Stimulated activated naive CD8-positive, alpha-beta T cell treated with anti-CD3 and anti-CD28 coated beads, Interleukin-15, Interleukin-2, amounts not matched to agents 100 ng/mL and 50 ng/mL, for 24 hours (primary cell): ENCODE data around the gene PAPSS2.

ENCODE experiments used
- H3K27ac Mint-ChIP-seq: one replicate; pipeline ENCODE4 v1.8.0; 2021; ENCODE audit warnings: mild to moderate bottlenecking, mixed read lengths
- H3K27me3 Mint-ChIP-seq: one replicate; pipeline ENCODE4 v1.8.0; 2021; ENCODE audit warnings: mixed read lengths
- H3K36me3 Mint-ChIP-seq: one replicate; pipeline ENCODE4 v1.8.0; 2021; ENCODE audit warnings: low read depth, mixed read lengths
- H3K4me1 Mint-ChIP-seq: one replicate; pipeline ENCODE4 v1.8.0; 2021; ENCODE audit warnings: low read depth, mixed read lengths
- H3K4me3 Mint-ChIP-seq: one replicate; pipeline ENCODE4 v1.8.0; 2021; ENCODE audit warnings: mild to moderate bottlenecking, mixed read lengths
- H3K9me3 Mint-ChIP-seq: one replicate; pipeline ENCODE4 v1.8.0; 2021; ENCODE audit warnings: mixed read lengths

The PAPSS2 gene

DNA sequence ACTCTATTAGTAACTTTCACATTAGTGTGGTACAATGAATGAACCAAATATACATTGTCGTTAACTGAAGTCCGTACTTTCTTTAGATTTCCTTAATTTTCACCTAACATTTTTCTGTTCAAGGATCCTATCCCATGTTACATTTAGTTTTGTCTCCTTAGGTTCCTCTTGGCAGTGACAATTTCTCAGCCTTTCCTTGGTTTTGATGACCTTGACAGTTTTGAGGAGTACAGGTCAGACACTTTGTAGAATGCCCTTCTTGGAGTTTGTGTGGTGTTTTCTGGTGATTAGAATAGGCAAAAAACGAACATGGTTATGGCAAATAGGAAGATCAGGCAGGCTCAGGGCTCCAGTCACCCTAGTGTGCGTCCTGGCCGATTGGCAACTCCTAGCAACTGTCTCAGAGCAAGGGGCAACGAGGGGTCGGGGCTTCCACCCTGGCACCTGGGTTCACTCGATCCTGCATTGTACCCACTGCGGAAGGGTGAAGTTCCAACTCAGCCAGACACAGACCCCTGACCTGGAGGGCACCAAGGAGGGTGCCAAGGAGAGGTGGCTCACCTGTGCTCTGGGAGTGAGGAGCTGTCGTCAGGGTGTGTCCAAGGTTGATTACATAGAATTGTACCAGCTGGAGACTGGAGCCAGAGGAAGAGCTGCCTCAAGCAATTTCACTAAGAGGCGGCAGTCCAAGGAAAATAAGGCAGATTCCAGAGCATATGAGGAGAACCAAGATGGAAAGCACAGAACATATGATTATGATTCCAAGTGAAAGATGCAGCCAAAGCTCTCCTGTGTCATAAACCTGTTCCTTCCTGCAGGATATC, 37.5 kb downstream of the PAPSS2 start:
- no peak overlapping the region for H3K27ac Mint-ChIP-seq
- no peaks in the 10 kb centered on the region for H3K9me3 Mint-ChIP-seq
- no peaks in the 10 kb centered on the region for H3K4me1 Mint-ChIP-seq
- H3K36me3 Mint-ChIP-seq: no peaks in the 10 kb centered on the region
- peaks cover 18% of the 10 kb centered on the region for H3K27me3 Mint-ChIP-seq
- no peak overlapping the region for H3K4me3 Mint-ChIP-seq

DNA sequence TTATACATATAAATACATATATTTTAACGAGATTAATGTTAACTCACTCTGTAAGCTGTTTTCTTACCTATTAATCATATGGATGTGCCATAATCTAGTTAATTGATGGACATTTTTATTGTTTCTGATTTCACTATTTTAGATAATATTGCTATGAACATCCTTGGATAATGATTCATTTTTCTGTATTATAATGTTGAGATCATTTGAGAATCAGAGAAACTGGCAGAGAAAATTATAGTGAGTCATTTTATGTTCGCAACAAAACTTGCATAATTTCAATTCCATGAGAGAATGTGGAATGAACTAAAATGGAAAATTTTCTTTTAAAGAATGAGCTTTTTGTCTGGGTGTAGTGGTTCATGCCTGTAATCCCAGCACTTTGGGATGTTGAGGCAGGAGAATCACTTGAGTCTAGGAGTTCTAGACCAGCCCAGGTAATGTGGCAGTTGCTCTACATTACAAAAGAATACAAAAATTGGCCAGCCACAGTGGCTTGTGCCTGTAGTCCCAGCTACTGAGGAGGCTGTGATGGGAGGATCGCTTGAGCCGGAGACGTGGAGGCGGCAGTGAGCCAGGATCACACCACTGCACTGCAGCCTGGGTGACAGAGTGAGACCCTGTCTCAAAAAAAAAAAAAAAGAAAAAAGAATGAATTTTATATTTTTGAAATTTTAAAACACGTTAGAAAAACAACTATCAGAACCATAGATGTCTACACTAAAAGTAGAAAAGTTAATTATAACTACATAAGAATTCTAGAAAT, 40.5 kb downstream of the PAPSS2 start:
- peaks cover 18% of the 10 kb centered on the region for H3K27me3 Mint-ChIP-seq
- H3K27ac Mint-ChIP-seq: no peak overlapping the region
- no peaks in the 10 kb centered on the region for H3K36me3 Mint-ChIP-seq
- H3K4me1 Mint-ChIP-seq: no peaks in the 10 kb centered on the region
- no peaks in the 10 kb centered on the region for H3K9me3 Mint-ChIP-seq
- no peak overlapping the region for H3K4me3 Mint-ChIP-seq

DNA sequence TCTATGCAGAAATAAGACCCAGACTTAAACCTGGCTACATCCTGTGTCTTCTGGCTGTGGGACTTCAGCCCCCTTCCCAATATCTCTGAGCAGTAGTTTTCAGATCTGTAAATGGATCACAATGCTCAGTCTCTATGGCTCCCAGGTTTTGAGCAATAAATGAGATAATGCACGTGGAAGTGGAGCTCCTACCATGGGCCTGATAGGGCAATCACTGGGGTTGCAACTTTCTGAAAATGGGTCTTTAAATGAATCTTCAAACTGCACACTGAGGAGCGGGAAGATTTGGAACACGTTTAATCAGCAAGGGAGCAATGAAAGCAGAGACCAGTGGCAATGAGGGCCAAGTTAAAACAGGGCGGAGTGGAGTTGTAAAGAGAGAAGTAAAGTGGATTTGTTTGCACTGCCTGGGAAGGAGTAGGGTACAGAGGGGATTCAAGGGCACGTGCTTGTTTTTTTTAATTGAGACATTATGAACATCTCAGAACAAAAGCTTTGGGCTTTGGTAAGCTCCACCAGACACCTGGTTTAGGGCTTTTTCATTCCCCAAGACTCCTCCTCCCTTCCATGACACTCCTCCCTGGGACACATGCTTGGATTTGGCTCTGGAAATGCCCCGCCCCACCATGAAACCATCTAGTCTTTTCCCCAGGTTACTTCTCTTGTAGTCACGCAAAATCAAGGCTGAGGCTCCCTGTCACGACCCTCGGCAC, 42.7 kb downstream of the PAPSS2 start:
- Mint-ChIP-seq H3K4me1 (no peaks in the 10 kb centered on the region), H3K9me3 (no peaks in the 10 kb centered on the region), H3K27me3 (peaks cover 18% of the 10 kb centered on the region), H3K36me3 (no peaks in the 10 kb centered on the region), H3K4me3 (no peak overlapping the region), H3K27ac (no peak overlapping the region)

DNA sequence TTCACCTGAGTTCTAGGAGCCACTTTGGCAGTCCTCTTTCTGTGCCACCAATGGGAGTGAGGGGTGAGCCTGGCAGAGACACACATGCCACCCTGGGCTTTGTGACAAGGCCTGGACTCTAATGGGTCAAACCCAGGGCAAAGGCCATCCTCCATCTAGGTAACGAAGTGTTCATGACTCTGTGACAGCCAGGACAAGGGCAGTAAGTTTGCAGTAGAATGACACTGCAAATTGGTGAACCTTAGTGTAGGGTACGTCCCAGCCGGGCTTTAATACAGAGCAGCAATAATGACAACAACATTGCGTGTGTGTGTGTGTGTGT, 43.3 kb downstream of the PAPSS2 start:
- Mint-ChIP-seq H3K27me3 (peaks cover 19% of the 10 kb centered on the region), H3K27ac (no peak overlapping the region), H3K9me3 (no peaks in the 10 kb centered on the region), H3K4me1 (no peaks in the 10 kb centered on the region), H3K4me3 (no peak overlapping the region), H3K36me3 (no peaks in the 10 kb centered on the region)

DNA sequence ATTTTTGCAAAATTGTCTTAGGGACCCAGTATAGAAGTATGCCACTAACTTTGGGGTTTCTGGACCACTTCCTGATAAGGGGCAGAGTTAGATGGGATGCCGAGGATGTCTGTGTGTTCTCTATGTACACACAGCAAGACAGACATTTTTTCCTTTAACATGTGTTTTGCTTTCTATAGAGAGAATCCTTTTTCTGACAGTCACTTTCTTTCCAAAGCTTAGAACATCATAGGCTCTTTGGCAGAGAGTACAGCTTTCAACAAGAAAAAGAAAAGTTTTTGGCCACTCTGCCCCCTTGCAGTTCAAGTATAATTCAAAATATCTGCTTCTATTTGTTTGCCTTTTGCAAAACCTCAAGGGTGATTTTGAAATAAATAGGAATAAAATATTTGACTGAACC, 44.1 kb downstream of the PAPSS2 start:
- Mint-ChIP-seq H3K9me3 (no peaks in the 10 kb centered on the region), H3K4me1 (no peaks in the 10 kb centered on the region), H3K4me3 (no peak overlapping the region), H3K27ac (no peak overlapping the region), H3K36me3 (no peaks in the 10 kb centered on the region), H3K27me3 (peaks cover 12% of the 10 kb centered on the region)

GRCh38 chr10:87705339-87705738, 45.7 kb downstream of the PAPSS2 start:
- H3K27me3 Mint-ChIP-seq: peaks cover 7% of the 10 kb centered on the region
- no peaks in the 10 kb centered on the region for H3K36me3 Mint-ChIP-seq
- H3K27ac Mint-ChIP-seq: no peak overlapping the region
- H3K4me1 Mint-ChIP-seq: no peaks in the 10 kb centered on the region
- no peak overlapping the region for H3K4me3 Mint-ChIP-seq
- H3K9me3 Mint-ChIP-seq: no peaks in the 10 kb centered on the region

- Mint-ChIP-seq H3K9me3 (no peaks in the 10 kb centered on the region), H3K4me3 (no peak overlapping the region)
These were observed 47.1 kb downstream of the PAPSS2 start for GRCh38 chr10:87706731-87707130.

GRCh38 chr10:87707254-87707653, 47.6 kb downstream of the PAPSS2 start:
- Mint-ChIP-seq H3K27ac (no peak overlapping the region), H3K27me3 (peaks cover 4% of the 10 kb centered on the region), H3K9me3 (no peaks in the 10 kb centered on the region), H3K4me3 (no peak overlapping the region), H3K4me1 (no peaks in the 10 kb centered on the region), H3K36me3 (no peaks in the 10 kb centered on the region)

More at GRCh38 chr10:87706731-87707130, 47.1 kb downstream of the PAPSS2 start:
- Mint-ChIP-seq H3K27me3 (peaks cover 4% of the 10 kb centered on the region), H3K27ac (no peak overlapping the region), H3K36me3 (no peaks in the 10 kb centered on the region), H3K4me1 (no peaks in the 10 kb centered on the region)

GRCh38 chr10:87712913-87713616, 53.4 kb downstream of the PAPSS2 start:
- H3K4me3 Mint-ChIP-seq: no peak overlapping the region
- no peak overlapping the region for H3K27ac Mint-ChIP-seq
- peaks cover under 1% of the 10 kb centered on the region for H3K27me3 Mint-ChIP-seq
- no peaks in the 10 kb centered on the region for H3K36me3 Mint-ChIP-seq
- no peaks in the 10 kb centered on the region for H3K4me1 Mint-ChIP-seq
- no peaks in the 10 kb centered on the region for H3K9me3 Mint-ChIP-seq

DNA sequence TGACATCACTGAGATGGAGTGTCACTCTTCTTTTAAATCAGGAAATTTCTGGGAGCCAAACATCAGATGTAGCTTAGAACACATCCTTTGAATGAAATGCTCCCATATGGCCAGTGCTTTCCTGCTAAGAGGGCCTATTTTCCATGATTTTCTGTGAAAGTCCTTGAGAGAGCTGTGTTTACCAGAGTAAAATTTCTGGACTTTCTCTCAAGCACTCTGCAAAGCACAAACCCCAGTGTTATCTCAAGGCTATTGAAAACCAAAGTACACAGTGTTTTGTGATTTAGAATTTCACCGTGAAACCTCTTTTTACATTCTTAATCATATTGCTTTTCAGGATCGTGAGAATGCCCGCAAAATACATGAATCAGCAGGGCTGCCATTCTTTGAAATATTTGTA, 54.0 kb downstream of the PAPSS2 start:
- Mint-ChIP-seq H3K4me3 (no peak overlapping the region), H3K4me1 (no peaks in the 10 kb centered on the region), H3K9me3 (no peaks in the 10 kb centered on the region), H3K36me3 (no peaks in the 10 kb centered on the region), H3K27ac (no peak overlapping the region), H3K27me3 (no peaks in the 10 kb centered on the region)

DNA sequence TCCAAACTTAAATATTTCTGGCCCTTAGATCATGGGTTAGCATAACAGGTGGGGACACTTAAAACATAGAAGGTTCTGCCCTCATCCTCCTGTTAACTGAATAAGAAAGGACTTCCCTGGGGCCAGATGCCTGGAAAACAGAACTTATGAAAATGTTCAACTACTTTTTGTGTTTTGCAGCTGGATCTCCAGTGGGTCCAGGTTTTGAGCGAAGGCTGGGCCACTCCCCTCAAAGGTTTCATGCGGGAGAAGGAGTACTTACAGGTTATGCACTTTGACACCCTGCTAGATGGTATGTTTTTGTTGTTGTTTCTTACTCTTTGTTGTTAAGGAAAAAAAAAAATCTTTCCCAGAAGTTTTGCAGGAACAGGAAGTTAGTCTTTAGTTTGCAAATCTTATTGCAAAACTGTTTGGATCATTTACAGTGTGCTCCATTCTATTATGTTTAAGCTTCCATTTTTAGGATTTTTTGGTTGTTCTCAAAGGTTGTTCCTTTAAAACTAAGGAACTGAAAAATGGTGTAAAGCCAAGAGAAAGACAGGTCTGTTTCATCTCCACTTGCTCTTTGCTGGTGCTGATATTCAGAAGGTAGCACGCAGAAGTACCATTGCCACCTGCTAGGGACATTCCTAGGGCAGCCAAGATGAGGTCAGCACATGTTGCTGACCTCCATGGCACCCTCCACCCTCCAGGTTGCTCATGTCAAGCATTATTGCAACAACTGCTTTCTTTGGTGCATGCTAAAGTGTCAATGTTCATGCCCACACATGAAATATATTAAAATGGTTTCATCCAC, 56.1 kb downstream of the PAPSS2 start:
- peaks cover under 1% of the 10 kb centered on the region for H3K27me3 Mint-ChIP-seq
- H3K9me3 Mint-ChIP-seq: no peaks in the 10 kb centered on the region
- no peaks in the 10 kb centered on the region for H3K36me3 Mint-ChIP-seq
- no peak overlapping the region for H3K4me3 Mint-ChIP-seq
- H3K27ac Mint-ChIP-seq: no peak overlapping the region
- peaks cover 1% of the 10 kb centered on the region for H3K4me1 Mint-ChIP-seq

DNA sequence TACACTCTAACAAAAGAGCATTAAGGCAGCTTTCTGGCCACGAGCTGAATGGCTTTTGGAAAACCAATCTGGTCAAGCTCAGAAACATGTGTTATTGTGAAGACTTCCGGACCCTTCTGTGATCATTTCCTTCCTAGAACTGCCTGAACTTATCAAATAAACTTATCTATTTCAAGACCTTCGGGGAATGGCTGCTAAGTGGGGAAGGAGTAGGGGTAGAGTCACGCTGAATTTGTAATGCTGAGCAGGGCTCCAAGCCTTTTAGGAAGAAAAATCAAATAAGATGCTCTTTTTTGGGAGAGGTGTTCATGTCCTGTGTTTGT, 56.6 kb downstream of the PAPSS2 start:
- H3K9me3 Mint-ChIP-seq: no peaks in the 10 kb centered on the region
- no peak overlapping the region for H3K27ac Mint-ChIP-seq
- no peak overlapping the region for H3K4me3 Mint-ChIP-seq
- H3K27me3 Mint-ChIP-seq: peaks cover 4% of the 10 kb centered on the region
- H3K4me1 Mint-ChIP-seq: peaks cover 4% of the 10 kb centered on the region
- no peaks in the 10 kb centered on the region for H3K36me3 Mint-ChIP-seq

GRCh38 chr10:87720665-87721064, 61.0 kb downstream of the PAPSS2 start:
- Mint-ChIP-seq H3K4me3 (no peak overlapping the region), H3K36me3 (no peaks in the 10 kb centered on the region), H3K27ac (peak overlapping the region; percentile 2), H3K9me3 (no peaks in the 10 kb centered on the region), H3K27me3 (peaks cover 17% of the 10 kb centered on the region), H3K4me1 (peaks cover 10% of the 10 kb centered on the region)

- Mint-ChIP-seq H3K27me3 (peaks cover 17% of the 10 kb centered on the region), H3K4me3 (no peak overlapping the region), H3K4me1 (peaks cover 10% of the 10 kb centered on the region), H3K27ac (no peak overlapping the region), H3K36me3 (no peaks in the 10 kb centered on the region), H3K9me3 (no peaks in the 10 kb centered on the region)
These were observed 62.1 kb downstream of the PAPSS2 start for GRCh38 chr10:87721781-87722180.
